SH-SY5Y (cell line): Measurements from ENCODE around the gene ZNF880.

ENCODE experiments used
- GATA2 ChIP-seq: IDR thresholded peaks from 2 replicates; pipeline ENCODE4 v1.6.1; 2011; ENCODE audit warnings: mild to moderate bottlenecking, low read depth, low read length
- GATA3 ChIP-seq: IDR thresholded peaks from 2 replicates; pipeline ENCODE4 v1.6.1; 2011; ENCODE audit warnings: low read depth, mild to moderate bottlenecking, low read length, moderate library complexity

- TF ChIP-seq GATA2 (no peak), GATA3 (no peak)
Measured at GRCh38 chr19:52370341-52370710, 603 bp downstream of the ZNF880 start.
